GM21423 (cell line): ENCODE results near the gene BABAM1.

Experiments
- ATAC-seq: cut with Tn5 transposase; IDR thresholded peaks from one replicate; pipeline ENCODE4 v1.9.1; 2021; ENCODE audit warnings: mild to moderate bottlenecking, moderate library complexity; ENCODE audit not compliant: unreplicated experiment

The BABAM1 gene

DNA sequence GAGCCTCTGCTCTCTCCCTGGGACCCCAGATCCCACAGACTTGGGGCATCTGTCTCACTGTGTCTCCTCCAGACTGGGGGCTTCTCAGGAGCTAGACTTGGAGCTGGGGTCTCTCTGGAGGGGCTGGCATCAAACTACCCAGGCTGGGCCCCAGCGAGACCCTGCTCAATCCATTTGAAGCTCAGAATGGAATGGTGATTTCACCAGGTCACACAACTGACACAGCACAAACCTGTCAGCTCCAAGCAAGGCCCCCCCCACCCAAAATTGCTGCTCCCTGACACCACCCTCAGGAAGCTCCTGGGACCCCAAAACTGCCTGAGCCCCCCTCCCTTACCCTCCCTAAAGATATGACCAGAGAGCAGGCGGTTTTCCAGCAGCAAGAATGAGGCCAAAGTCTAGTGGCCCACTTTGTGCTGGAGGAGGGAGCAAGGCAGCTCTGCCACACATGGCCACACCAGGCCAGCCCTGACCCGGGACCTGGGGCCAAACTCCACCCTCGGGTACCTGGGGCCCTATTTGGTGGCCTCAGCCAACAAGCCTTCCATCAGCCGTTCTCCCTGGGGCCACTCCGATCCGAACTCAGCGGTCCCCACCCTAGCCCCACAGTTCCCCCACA is 23.9 kb upstream of the BABAM1 start:
- no peak for ATAC-seq

DNA sequence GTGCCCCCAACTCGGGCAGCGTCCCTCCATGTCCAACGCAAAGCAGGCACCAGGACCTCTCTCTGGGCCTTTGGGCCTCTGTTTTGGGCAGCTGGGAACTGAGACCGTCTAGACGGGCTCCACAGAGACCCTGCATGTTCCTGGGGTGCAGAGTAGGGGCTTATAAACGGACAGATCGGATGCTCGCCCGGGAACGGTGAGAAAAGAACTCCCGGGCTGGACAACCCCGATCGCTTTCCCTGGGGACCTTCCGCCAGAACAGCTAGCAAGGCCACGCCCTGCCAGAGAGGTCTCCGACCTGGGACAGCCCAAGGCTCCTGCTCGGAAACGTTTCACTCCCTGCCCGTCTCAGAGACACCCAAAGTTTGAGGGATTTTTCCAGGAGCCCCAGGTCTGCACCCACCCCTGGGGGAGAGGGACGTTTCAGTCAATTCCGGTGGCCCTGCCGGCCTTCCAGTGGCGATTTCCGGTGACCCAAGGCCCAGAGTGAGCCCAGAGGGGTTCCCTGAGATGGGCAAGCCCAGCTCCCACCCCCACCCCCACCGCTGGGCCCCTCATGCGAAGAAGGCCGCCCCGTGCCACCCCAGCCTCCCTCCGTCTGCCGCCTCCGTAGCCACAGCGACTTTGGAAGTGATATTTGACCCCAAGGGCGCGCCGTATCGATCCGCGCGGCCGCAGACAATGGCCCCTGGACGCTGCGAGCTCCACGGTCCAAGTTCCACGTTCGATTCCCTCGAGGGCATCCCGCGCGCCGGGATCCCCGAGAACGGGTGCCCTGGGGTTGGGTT is 23.2 kb upstream of the BABAM1 start:
- no peak for ATAC-seq

DNA sequence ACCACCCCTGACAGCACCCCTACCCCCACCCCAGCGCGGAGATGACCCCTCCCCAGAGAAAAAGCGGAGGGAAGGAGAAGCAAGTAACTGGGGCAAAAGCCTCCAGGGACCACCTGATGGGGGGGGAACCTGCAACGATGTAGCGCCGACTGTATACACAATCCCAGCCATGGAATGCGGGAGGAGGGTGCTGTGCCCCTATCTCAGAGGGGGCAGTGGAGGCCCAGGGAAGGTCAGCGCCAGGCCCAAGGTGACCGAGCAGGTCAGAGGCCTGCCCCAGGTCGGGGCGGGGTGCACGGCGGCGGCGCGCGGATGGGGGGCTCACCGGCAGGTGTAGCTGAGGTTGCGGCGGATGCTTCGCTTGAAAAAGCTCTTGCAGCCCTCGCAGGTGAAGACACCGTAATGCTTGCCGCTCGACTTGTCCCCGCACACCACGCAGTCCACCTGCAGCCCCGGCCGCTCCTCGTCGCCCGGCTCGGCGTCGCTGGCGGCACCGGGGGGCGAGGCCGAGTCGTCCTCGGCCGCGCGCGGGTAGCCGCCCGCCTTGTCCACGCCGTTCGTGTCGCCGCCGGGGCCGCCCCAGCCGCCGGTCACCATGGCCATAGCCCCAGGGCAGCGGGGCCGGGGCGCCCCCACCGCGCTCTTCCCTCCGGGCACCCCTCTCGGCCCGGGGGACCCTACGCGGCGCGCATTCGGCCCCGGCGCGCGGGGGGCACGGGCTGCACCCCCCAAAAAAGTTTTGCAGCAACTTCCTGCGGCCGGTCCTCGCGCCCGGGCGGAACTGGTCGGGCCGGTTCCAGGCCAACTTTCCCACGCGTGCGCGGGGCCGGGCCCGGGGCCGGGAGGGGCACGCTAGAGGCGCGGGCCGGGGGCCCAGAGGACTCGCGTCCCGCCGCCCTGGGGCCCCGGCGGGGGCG is 22.4 kb upstream of the BABAM1 start:
- ATAC-seq: no peak

DNA sequence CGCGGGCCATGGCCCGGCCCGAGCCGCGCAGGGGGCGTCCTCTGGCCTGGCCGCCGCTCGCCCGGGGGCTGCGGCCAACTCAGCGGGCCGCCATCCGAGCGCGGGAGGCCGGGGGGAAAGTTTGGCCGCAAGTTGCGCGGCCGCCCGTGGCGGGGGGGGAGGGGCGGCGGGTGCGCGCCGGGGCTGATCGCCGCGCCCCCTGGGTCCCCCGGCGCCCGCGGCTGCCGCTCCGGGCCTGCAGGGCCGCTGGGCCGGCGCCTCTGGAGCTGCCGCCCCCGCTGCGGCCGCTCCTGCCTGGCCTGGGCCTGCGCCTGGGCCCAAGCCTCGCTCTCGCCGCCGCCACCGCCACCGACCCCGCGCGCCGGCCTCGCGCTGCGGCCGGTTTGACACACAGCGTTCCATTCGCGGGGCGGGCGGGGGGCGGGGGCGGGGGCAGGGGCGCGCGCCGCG is 21.7 kb upstream of the BABAM1 start, which contains the start of gene NR2F6:
Gene NR2F6 (minus strand): TSS at position 385 of the 450 bp plus-strand sequence. CDS start 699 bp downstream, outside the sequence.
- peak; percentile 13 for ATAC-seq

DNA sequence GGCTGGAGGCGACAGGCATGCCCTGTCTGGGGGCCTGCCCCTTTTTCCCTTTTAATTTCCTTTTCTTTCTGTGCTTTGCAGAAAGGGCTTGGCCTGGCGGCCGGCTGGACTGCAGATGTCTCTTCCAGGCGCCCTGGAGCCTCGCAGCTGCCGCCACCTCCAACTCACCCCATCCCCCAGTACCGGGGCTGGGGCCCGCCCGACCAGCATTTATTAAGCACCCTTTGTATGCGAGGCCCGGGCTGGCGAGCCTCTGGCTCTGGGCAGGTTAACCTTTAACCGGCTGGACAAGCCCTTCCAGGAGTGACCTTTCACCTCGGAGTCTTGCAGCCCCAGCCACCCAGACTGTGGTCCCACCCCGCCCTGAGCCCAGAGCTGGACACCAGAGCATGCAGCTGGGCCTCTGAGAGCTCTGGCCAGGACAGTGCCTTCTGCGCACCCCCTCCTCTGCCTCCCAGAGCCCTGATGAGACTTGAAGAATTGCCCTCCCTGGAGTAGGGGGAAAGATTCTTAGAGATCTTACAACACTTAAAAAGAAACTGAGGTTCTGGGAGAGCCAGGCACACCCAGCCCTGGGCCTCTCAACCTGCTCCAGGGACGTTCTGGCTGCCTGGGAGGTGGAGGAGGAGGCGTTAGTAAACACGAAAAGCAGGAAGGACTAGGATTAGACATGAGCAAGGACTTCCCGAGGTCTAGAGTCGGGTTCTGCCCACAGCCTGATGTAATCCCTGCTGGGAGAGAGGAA is 20.4 kb upstream of the BABAM1 start:
- no peak for ATAC-seq

DNA sequence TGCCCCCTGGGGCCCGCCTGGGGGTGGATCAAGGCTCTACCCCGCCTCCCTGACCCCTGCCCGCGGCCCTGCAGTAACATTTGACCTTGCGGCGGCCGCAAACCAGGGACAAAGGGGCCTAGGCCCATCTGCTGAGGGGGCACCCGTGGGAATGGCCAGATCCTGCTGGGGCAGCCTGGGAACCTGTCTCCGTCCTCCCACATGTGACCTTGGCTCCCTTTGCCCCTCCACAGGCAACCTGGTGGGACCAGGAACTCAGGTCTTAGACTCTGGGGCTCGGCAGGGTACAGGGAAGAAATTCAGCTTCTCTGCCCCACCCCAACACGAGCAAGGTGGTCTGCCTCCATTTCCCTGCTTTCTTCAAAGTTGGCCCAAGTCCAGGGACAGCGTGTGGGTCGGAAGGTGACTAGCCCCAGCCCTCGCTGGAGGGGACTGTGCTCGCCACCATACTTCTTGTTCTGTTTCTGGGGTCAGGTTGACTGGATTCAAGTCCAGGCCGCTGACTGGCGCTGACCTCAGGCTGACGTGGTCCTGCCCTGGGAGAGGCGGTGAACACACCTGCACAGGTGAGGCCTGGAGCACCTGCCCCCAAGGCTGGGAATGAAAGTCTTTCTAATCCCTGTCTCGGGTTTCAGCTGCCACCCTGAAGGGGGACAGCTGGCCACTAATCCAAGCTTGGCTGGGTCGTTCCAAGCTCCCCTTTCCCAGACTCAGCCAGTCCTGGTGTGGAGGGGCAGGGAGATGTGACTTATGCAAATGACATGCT is 19.0 kb upstream of the BABAM1 start:
- ATAC-seq: no peak

DNA sequence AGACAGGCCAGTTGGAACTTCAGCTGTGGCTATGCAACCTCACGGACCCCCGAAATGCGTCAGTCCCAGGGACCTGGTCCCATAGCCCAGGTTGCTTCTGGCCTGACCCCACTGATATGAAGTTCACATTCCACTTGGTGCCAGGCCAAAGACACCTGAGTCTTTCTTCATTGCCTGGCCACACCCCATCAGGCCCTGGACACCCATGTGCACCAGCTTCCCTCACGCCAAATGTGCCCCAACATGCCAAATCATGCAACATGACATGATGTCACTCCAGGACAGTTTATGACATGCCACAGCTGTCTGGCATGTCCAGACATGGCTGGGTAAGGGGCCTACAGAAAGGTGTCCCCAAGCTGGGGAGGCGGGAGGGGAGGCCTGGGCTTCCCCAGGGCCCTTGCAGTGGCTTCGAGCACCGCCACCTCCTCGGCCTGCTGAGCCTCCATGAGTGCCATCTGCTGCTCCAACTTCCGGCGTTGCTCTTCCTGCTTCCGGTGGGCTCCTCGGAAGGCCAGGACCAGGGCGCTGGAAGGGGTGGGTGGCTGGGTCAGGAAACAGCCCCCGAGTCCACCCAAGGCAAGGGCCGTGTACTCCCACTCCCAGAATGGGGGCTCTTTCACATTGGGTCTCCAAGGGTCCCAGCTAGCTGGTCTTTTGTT is 17.2 kb upstream of the BABAM1 start:
- ATAC-seq: no peak

DNA sequence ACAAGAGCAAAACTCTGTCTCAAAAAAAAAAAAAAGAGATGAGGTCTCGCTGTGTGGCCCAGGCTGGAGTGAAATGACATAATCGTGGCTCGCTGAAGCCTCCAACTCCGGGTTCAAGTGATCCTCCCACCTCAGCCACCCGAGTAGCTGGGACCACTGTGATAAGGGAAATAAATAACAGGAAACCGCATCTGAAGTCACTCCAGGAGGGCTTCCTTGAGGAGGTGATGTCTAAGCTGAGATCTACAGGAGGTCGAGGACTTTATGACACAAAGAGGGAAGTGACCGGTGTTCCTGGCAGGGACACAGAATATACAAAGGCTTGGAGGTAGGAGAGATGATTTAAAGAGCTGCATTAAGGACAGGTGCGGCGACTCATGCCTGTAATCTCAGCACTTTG is 12.6 kb upstream of the BABAM1 start:
- no peak for ATAC-seq

DNA sequence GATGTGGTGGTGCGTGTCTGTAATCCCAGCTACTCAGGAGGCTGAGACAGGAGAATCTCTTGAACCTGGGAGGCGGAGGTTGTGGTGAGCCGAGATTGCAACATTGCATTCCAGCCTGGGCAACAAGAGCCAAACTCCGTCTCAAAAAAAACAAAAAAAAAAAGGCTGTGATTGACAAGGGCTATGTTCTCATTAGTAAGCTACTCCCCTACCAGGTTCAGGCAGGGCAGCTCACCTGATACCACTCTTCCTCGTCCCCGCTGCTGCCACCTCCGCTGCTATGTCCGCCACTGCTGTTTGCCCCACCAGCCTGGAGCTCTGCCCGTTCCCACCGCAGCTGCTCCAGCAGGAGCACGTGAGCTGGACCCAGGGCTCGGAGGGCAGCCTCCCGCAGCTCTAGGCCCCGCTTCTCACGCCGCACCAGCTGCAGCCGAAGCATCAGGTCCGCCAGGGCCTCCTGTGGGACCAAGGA is 12.1 kb upstream of the BABAM1 start:
- no peak for ATAC-seq

DNA sequence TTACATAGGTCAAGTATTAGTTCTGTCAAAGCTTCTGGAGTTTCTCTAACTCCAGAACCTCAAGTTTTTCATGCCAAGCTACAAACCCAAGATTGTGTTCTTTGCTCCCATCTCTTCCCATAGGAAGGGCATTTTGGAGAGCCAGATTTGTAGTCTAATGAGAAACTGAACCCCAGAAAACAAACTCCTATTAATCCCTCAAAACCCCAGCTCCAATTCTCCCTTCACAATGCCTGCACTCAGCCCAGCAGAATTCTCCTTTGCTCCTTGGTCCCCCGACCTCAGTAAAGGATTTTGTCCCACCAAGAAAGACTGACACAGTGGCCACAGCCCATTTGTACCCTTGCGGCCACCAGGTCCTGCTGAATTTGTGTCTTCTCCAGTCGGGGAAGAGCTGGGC is 11.1 kb upstream of the BABAM1 start:
- no peak for ATAC-seq

DNA sequence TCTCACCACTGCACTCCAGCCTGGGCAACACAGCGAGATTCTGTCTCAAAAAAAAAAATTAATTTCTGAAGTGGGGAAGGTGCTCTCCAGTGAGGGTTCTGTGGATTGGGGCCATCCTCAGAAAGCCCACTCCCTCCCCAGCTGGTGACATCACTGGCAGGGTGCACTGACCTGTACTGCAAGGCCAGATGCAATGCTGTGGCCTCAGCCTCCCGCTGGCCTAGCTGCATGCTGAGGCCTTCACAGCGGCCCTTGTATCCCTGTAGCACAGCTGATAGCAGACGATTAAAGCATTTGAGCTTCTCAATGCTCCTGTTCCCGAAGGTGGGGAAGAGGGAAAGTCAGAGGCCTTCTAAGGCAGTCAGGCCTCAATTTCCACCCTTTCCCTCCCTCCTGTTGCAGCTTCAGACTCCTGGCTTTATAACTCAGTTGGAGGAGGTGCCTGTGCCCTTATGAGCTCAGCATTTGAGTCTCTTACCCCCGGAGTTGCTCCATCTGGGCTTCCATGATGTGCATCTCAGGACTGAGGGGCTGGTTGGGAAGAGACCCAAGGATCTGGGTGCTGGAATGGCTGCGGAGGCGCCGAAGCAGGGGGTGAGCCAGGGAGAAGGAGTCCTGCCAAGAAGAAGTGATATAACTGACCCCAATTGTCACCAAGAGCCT is 8.0 kb upstream of the BABAM1 start:
- ATAC-seq: no peak

DNA sequence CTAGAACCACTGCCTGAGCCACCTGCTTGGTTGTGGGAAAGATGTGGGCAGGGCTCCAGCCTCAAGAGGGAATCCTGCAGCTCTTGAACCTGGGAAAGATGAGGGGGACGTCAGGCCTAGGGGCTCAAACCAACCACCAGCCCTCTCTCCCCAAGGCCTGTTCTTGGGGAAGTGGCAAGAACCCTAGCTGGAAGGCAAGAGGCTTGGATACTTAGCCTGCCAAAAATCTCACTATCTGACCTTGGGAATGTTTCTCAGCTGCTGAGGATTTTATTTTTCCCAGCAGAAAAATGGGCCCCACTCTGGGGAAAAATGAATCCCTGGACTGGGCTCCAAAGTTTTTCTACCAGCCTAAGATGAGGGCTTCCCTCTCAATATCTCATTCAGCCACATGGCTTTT is 7.3 kb upstream of the BABAM1 start:
- ATAC-seq: no peak

DNA sequence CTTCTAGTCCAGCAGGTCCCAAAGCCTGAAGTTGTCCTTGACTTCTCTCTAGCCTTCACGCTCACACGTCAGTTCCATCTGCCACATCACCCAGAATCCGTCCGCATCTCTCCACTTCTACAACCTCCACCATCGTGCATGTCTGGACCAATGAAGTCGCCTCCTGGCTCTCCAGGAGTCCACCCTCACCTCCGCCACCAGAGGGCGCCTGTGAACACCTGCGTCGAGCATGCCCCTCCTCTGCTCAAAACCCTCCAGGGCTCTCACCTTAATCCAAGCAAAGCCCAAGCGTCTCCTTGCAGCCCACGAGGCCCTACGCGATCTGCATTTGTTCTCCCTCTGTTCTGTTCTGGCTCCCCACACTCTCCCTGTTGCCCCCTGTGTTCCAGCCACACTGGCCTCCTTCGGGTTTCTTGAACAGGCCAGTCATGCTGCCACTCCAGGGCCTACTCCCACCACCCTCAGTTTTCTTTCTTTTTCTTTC is 6.4 kb upstream of the BABAM1 start:
- no peak for ATAC-seq

DNA sequence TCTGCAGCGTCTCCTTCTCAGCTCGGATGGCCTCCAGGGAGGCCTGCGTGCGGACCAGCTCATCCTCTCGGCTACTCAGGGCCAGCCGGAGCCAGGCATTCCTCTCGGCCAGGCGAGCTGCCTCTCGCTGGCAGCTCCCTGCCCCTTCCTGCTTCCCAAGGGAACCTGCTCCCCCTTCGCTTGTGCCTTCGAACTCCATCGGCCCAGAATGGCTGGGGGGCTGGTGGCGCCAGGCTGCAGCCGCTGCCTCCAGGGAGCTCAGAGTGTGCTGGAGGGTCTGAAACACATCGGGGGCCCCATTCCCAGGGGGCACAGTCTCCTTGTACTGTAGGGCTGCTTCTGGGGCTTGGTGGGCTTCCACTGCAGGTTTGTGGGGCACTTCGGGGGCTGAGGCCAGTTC is 4.7 kb upstream of the BABAM1 start:
- no peak for ATAC-seq

DNA sequence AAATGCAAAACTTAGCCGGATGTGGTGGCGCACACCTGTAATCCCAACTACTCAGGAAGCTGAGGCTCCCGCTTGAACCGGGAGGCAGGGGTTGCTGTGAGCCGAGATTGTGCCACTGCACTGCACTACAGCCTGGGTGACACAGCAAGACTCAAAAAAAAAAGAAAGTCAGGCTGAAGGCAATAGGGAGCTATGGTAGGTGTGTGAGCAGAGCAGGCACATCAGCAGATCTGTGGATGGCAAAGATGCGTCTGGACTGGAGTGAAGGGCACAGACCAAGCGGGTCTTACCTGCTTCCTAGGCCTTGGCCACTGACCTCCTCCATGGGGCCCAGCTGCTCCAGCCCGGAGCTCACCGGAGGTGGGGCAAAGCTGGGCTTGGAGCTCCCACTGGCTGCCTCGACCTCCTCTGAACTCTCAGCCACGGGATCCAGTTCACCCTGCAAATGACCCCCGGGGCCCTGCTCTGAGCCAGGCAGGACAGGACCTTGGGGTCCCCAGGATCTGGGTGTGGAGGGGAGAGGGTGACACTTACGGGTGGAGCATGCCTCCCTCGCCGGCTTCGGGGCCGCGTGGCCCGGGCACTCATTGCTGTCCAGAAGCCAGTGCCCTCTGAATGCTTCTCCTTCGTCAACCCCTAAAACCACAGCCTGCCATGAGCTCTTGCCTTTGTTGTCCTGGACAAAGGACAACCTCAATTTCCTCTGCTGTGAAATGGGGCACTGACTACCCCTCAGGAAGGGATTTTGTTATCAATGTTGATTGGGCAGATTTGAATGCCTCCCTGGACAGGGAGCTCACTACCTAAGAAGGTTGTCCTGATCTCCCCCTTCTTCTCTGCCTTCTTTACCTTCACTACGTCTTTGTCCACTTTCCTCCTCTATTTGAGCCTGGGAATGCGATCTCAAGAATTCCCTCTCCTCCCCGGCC is 3.3 kb upstream of the BABAM1 start:
- no peak for ATAC-seq

DNA sequence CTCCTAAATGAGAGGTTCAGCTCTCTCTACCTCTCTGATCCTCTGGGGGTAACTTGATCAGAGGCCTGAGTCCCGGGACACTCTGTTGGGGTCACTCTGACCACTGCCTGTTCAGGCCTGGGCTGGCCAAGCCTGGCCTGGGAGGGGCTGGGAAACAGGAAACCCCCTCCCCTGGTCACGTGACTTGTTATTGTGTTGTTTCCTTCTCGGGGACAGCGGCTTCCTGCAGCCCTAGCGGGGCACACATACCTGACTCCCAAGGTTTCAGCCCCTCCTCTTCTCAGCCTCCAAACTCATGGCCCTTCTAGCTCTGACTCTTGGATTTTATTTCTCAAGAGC is 2.6 kb upstream of the BABAM1 start, which contains the start of gene USHBP1:
Gene USHBP1 (minus strand): TSS at position 105 of the 339 bp plus-strand sequence. CDS start 446 bp downstream, outside the sequence.
- no peak for ATAC-seq

DNA sequence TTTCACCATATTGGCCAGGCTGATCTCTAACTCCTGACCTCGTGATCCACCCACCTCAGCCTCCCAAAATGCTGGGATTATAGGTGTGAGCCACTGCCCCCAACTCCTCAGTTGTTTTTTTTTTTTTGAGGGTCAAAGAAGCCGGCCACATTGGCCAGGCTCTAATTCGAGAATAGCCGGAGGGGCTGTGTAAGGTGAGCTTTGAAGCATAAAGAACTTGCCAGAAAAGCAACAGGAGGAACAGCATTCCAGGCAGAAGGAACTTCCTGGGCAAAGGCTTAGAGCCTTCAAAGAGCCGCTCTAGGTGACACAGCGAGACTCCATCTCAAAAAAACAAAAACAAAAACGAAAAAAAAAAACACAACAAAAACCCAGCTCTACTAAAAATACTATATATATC is 1.2 kb upstream of the BABAM1 start:
- no peak for ATAC-seq

DNA sequence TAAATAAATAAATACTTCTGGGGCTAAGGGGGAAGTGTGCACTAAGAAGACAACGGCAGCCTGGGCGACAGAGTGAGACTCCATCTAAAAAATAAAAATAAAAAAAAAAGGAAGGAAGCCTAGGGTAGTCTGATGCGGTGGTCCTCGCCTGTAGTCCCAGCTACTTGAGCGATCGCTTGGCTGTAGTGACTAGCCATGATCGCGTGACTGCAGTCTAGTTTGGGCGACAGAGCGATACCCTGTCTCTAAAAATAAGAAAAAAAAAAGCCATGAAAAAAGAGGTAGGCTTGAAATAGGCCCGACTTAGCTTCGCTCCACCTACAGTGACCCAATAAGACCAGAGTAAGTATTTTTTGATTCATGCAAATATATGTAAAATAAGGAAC is 661 bp upstream of the BABAM1 start:
- no peak for ATAC-seq
